Stimulated activated CD4-positive, alpha-beta T cell treated with anti-CD3 and anti-CD28 coated beads, Interleukin-1b, Interleukin-23, amount 100 ng/mL, for 1 hour (primary cell): ENCODE measurements around the gene ZFAND3.

Source experiments
- DNase-seq, 2 donors: peaks; one replicate each; pipeline ENCODE4 v3.0.0-alpha.2; 2020; ENCODE audit warnings: low read depth in 2 of 2

The ZFAND3 gene

DNA sequence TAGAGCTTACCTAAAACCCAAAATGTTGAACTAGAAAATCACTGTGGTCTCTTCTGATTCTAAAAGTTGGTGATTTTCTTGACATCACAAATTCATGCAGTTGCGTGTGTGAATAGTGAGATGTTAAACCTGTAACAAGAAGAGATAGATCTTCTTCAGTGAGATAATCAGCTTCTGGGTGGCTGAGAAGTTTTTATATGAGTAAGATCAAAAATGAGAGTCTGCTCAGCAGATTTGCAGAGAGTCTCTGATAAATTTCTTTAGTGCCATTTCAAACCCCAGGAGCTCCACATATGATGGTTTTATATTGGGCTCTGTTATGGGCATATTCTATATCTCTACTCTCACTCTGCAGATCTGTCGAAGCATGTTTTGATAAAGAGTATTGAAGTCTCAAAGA, 185.4 kb downstream of the ZFAND3 start:
- no peak for DNase-seq

GRCh38 chr6:38011937-38012336, 192.4 kb downstream of the ZFAND3 start:
- DNase-seq, result no peak

GRCh38 chr6:38012573-38012972, 193.0 kb downstream of the ZFAND3 start:
- DNase-seq, result no peak

GRCh38 chr6:38015341-38015740, 195.8 kb downstream of the ZFAND3 start:
- no peak for DNase-seq

GRCh38 chr6:38016824-38017223, 197.3 kb downstream of the ZFAND3 start:
- no peak for DNase-seq

DNA sequence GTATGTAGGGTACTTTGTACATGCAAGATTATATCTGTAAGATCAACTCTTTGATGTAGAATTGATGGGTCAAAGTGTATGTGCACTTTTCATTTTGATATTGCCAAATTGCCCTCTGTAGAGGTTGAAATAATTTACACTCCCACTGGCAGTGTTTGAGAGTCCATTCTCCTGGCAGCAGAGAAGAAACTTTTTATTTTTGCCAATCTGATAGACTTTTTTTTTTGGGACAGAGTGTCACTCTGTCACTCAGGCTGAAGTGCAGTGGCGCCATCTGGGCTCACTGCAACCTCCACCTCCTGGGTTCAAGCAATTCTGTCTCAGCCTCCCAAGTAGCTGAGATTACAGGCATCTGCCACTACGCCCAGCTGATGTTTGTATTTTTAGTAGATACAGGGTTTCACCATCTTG, 199.2 kb downstream of the ZFAND3 start:
- no peak for DNase-seq

DNA sequence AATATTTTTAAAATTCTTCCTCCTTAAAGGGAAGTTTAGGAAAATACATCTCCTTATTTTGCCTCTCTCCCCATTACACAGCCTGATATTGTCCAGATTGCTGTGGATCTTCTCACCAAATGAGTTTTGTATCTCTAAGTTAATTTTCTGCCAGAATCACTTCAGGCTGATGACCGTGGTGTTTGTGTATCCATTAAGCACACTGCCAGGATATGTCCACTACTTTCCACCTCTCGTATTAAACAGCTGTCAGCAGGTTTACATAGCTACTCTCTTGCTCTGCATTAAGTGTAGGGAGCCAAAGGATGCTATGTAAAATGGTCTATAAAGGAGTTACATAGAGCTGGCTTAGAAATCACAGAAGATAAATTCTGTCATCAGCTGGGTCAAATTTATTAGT, 201.1 kb downstream of the ZFAND3 start:
- no peak for DNase-seq

DNA sequence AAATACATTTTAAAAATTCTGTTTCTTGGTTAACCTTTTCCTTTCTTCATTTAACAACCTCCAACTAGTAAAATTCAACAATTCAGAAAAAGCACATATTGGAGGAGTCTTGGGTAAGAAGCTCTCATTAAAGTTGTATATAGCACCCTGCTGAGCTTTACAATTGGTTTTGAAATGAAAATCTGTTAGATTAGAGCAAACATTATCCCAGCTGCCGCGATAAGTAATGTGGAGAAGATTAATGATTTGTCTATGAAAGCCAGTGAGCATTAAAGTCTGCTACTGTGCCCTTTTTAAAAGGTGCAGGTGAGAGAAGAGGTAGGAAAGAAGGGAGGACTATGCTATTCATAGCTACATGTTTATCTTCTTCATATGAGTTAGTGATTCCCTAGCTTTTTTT, 201.5 kb downstream of the ZFAND3 start:
- no peak for DNase-seq

- no peak for DNase-seq
These were observed 202.0 kb downstream of the ZFAND3 start for GRCh38 chr6:38021571-38021970.

- DNase-seq, result no peak
These were observed 203.2 kb downstream of the ZFAND3 start for GRCh38 chr6:38022688-38023087.

DNA sequence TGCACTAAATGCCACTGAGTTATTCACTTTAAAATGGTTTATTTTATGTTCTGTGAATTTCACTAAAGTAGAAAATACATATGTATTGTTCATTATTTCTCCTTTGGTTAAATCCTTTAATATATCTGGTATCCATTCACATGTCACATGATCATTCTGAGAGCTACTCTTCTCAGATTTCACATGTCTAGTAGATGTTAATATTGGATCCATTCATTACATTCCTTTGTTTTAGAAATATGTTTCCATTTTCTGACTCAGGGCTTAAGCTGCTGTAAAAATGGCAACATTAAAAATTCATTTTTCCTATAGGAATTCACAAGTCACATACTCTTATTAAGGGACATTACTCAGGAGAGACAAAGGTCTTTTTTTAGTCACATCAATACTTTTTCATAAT, 205.4 kb downstream of the ZFAND3 start:
- DNase-seq, result no peak

DNA sequence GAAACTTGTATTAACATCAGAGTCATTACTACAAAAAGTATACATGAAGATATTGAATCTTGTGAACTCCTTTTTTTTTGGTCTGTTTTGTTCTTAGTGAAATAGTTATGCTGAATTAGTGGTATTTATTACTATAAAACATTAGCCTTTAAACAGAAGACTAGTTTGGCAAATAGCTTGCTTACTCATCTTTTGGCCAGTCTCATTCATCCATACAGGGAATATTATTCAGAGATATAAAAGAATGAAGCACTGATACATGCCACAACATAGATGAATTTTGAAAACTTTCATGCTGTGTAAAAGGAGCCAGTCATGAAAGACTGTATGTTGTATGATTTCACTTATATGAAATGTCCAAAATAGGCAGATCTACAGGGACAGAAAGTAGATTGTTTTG, 205.9 kb downstream of the ZFAND3 start:
- DNase-seq, result no peak

- DNase-seq, result no peak
These were observed 208.3 kb downstream of the ZFAND3 start for GRCh38 chr6:38027685-38028373.

DNA sequence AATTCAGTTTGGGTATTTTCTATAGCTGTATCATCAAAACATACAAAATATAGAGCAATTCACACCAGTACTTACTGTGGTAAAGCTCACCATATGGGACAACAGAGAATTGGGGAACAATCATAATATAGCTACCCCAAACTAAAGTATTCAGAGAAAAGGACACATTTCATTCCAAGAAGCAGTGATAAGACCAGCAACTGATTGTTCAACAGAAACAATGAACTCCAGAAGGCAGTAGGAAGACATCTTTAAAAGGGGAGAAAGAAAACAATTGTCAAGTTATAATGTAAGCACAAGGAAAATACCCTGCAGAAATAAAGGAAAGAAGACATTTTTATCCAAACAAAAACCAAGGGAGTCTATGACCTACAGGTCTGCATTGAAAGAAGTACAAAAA, 210.9 kb downstream of the ZFAND3 start:
- no peak for DNase-seq

DNA sequence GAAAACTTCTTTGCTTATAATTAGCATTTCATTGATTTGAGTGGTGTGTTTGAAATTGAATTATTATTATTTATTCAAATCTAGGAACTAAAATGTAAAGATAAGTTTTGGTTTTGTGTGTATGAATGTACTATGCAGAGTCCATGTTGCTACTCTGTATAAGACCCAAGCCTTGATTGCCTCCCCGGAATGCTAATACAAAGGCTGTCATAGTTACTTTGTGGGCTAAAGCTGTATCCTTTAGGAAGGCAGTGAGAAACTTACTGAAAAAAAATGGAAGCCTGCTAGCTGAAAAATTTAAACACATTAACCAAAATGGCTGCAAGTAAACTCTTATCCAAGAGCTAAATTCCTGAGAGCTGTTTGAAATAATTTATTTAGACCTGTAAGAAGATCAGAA, 213.3 kb downstream of the ZFAND3 start:
- no peak for DNase-seq

GRCh38 chr6:38033442-38033982, 214.0 kb downstream of the ZFAND3 start:
- DNase-seq, result no peak

- DNase-seq, result no peak
These were observed 214.9 kb downstream of the ZFAND3 start for GRCh38 chr6:38034274-38034914.

GRCh38 chr6:38035478-38035877, 216.0 kb downstream of the ZFAND3 start:
- DNase-seq, result no peak

DNA sequence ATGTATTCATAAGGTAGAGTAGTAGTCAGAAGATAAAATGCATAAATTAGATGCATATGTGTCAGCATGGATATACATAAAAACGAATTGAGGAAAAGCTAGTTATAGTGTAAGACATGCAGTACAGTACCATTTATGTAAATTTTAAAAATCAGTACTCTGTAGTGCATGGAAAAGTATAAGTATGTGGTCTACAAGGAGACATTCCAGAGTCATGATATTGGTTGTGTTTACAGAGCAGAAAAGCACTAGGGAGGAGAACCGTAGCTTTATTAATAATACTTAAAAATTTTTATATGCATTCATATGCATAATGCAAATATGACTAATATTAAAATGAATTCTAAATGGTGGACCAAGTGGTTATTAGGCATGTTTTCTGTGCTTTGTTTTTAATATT, 220.0 kb downstream of the ZFAND3 start:
- no peak for DNase-seq

- no peak for DNase-seq
These were observed 220.7 kb downstream of the ZFAND3 start for GRCh38 chr6:38040254-38040653.

DNA sequence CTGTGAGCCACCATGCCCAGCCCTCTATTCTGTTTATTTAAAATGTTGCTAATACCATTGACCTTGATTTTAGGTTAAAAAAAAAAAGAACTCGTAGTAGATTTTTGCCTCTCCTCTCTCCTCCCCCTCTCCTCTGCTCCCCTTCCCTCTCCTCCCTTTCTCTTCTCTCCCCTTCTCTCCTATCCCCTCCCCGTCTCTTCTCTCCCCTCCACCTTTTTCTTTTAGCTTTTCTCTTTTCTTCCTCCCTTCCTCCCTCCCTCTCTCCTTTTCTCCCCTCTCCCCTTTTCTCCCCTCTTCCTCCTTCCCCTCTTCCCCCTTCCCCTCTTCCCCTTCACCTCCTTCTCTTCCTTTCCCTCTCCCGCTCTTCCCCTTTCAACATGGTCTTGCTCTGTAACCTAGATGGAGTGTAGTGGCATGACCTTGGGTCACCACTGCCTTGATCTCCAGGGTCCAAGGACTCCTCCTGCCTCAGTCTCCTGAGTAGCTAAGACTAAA, 223.8 kb downstream of the ZFAND3 start:
- DNase-seq, result no peak

GRCh38 chr6:38045701-38046305, 226.3 kb downstream of the ZFAND3 start:
- no peak for DNase-seq

DNA sequence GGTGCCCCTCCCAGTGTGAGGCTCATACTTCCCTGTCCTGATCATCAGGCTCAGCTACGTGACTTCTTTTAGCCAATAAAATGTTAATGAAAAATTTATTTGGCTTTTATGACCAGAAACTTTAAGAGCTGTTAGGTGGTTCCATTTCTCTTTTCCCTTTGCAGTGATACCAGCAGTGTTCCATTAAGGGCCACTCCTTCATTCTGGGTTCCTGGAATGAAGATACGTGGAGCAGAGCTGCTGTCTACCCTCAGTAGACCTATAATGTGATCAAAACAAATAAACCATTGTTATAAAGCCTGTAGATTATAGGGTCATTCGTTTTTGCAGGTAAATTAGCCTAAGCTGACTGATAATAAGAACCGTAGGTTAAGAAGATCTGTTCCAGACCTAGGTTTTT, 228.0 kb downstream of the ZFAND3 start:
- no peak for DNase-seq
